NCI-H82 (cell line): ENCODE data around the gene VAV2.
"Not testable (repeated sequence)": the region's sequence is repeated elsewhere in the genome, so short reads cannot be mapped to it uniquely, and the experiment has no call there.

Experiments
- DNase-seq: peaks from one replicate; lab custom pipeline; 2025; lab: John Stamatoyannopoulos, UW

VAV2 gene

GRCh38 chr9:133996531-133997520 is 4.7 kb upstream of the VAV2 start:
- no peak for DNase-seq

GRCh38 chr9:133995012-133995896 is 3.1 kb upstream of the VAV2 start:
- peak; percentile 34 for DNase-seq

GRCh38 chr9:133994353-133995011 is 2.4 kb upstream of the VAV2 start:
- peak; percentile 82 for DNase-seq

GRCh38 chr9:133993635-133994253 is 1.6 kb upstream of the VAV2 start:
- no peak for DNase-seq

GRCh38 chr9:133992780-133993634 is 883 bp upstream of the VAV2 start:
- DNase-seq, result peak; percentile 88

GRCh38 chr9:133991214-133991921 is 756 bp downstream of the VAV2 start:
- no peak for DNase-seq

- DNase-seq, result peak; percentile 46
Observed at GRCh38 chr9:133990366-133991213, 1.5 kb downstream of the VAV2 start.

- DNase-seq, result no peak
Observed at GRCh38 chr9:133989625-133990365, 2.3 kb downstream of the VAV2 start.

- not testable (repeated sequence) for DNase-seq
Observed at GRCh38 chr9:133988771-133989170, 3.4 kb downstream of the VAV2 start.

- DNase-seq, result no peak
Observed at GRCh38 chr9:133987946-133988665, 4.0 kb downstream of the VAV2 start.

- no peak for DNase-seq
Observed at GRCh38 chr9:133987446-133987788, 4.7 kb downstream of the VAV2 start.

- DNase-seq, result no peak
Observed at GRCh38 chr9:133986774-133987445, 5.2 kb downstream of the VAV2 start.

GRCh38 chr9:133986061-133986460 is 6.1 kb downstream of the VAV2 start:
- DNase-seq, result no peak

GRCh38 chr9:133982971-133983720 is 9.0 kb downstream of the VAV2 start:
- no peak for DNase-seq

- DNase-seq, result no peak
Observed at GRCh38 chr9:133981958-133982681, 10.0 kb downstream of the VAV2 start.

GRCh38 chr9:133981589-133981957 is 10.6 kb downstream of the VAV2 start:
- no peak for DNase-seq
